HG03135 (cell line): Measurements from ENCODE around the gene LIPM.

ENCODE experiments used
- ATAC-seq: cut with Tn5 transposase; IDR thresholded peaks from one replicate; pipeline ENCODE4 v1.9.1; 2021; ENCODE audit warnings: mild to moderate bottlenecking, moderate library complexity; ENCODE audit not compliant: unreplicated experiment

The LIPM gene

GRCh38 chr10:88800152-88801125 is 2.1 kb upstream of the LIPM start:
- ATAC-seq = no peak

- no peak for ATAC-seq
Measured at GRCh38 chr10:88803641-88804040, 1.1 kb downstream of the LIPM start.

- ATAC-seq = no peak
Measured at GRCh38 chr10:88804083-88804812, 1.7 kb downstream of the LIPM start.

GRCh38 chr10:88805361-88805760 is 2.8 kb downstream of the LIPM start:
- ATAC-seq = no peak

GRCh38 chr10:88805924-88806323 is 3.4 kb downstream of the LIPM start:
- no peak for ATAC-seq

- no peak for ATAC-seq
Measured at GRCh38 chr10:88809621-88810020, 7.1 kb downstream of the LIPM start.

- ATAC-seq = no peak
Measured at GRCh38 chr10:88810196-88810961, 7.8 kb downstream of the LIPM start.

- ATAC-seq = no peak
Measured at GRCh38 chr10:88813200-88813599, 10.7 kb downstream of the LIPM start.

- no peak for ATAC-seq
Measured at GRCh38 chr10:88819290-88819689, 16.8 kb downstream of the LIPM start.

GRCh38 chr10:88820748-88821401 is 18.3 kb downstream of the LIPM start:
- no peak for ATAC-seq

- no peak for ATAC-seq
Measured at GRCh38 chr10:88826388-88826787, 23.9 kb downstream of the LIPM start.

- ATAC-seq = no peak
Measured at GRCh38 chr10:88827671-88828070, 25.1 kb downstream of the LIPM start.

- no peak for ATAC-seq
Measured at GRCh38 chr10:88828310-88828709, 25.8 kb downstream of the LIPM start.

GRCh38 chr10:88830643-88831268 is 28.2 kb downstream of the LIPM start:
- ATAC-seq = no peak

- ATAC-seq = no peak
Measured at GRCh38 chr10:88831709-88832108, 29.2 kb downstream of the LIPM start.

- no peak for ATAC-seq
Measured at GRCh38 chr10:88832376-88832775, 29.8 kb downstream of the LIPM start.

GRCh38 chr10:88833156-88833555 is 30.6 kb downstream of the LIPM start:
- no peak for ATAC-seq

- ATAC-seq = no peak
Measured at GRCh38 chr10:88833723-88834122, 31.2 kb downstream of the LIPM start.

- no peak for ATAC-seq
Measured at GRCh38 chr10:88835096-88835909, 32.8 kb downstream of the LIPM start.

- ATAC-seq = no peak
Measured at GRCh38 chr10:88835910-88836221, 33.3 kb downstream of the LIPM start.
